Adrenal gland (tissue), 12 donors: ENCODE measurements around the gene KCNK2. TPM values are rescaled to one million over a fixed set of nuclear protein-coding genes. Genes with fewer than 3 reads are reported as not detected.

Experiments
- DNase-seq, 7 donors: peaks; one replicate each; pipeline ENCODE4 v3.0.0-alpha.2; 2019 to 2020
- H3K27ac ChIP-seq, 5 donors: fragments of 200-600 bp; sonication (generic) in 4 of 5; 1 replicate in 3 of 5; 2 replicates in 2 of 5; pipeline versions ENCODE4 v1.5.1 to v1.8.0; 2016 to 2020; ENCODE audit warnings: mild to moderate bottlenecking in 1 of 5
- H3K27me3 ChIP-seq: fragments of 200-600 bp; 2 replicates; pipeline ENCODE4 v1.8.0; 2021
- H3K36me3 ChIP-seq, 2 donors: fragments of 200-600 bp; replicated peaks in 1 of 2; 1 replicate in 1 of 2; 2 replicates in 1 of 2; pipeline versions ENCODE4 v1.5.1 to v1.8.0; 2018 to 2022
- H3K4me1 ChIP-seq, 2 donors: fragments of 200-600 bp; replicated peaks in 1 of 2; 1 replicate in 1 of 2; 2 replicates in 1 of 2; pipeline versions ENCODE4 v1.5.1 to v1.8.0; 2018 to 2021
- H3K4me3 ChIP-seq, 4 donors: fragments of 200-600 bp; sonication (generic) in 3 of 4; one replicate each; pipeline ENCODE4 v1.5.1; 2016 to 2018
- H3K9me3 ChIP-seq, 3 donors: fragments of 200-600 bp; sonication (generic) in 1 of 3; replicated peaks in 1 of 3; 1 replicate in 2 of 3; 2 replicates in 1 of 3; pipeline versions ENCODE4 v1.5.1 to v1.8.0; 2016 to 2021
- CTCF ChIP-seq, 6 experiments: fragments of 450-650 bp in 4 of 6; fragments of 200-600 bp in 2 of 6; sonication (generic) in 1 of 6; IDR thresholded peaks; 1 replicate in 5 of 6; 2 replicates in 1 of 6; pipeline versions ENCODE4 v1.5.1 to v1.8.0; 2016 to 2021; ENCODE audit warnings: antibody characterized with exemption in 6 of 6, mild to moderate bottlenecking in 2 of 6, moderate library complexity in 1 of 6
- POLR2A ChIP-seq, 2 donors: fragments of 450-650 bp; IDR thresholded peaks; one replicate each; pipeline ENCODE4 v1.6.1; 2017; ENCODE audit warnings: antibody characterized with exemption in 2 of 2, mild to moderate bottlenecking in 2 of 2, moderate library complexity in 1 of 2
- WGBS, 4 donors: extraction: QIAGEN DNeasy Blood & Tissue Kit in 2 of 4; methylation state at CpG; one replicate each; pipeline versions ENCODE4 v1.1.5 to v1.1.7; 2013 to 2017; 5-methylcytosine and 5-hydroxymethylcytosine counted together
- intact Hi-C, 2 donors: fragments of 100-400 bp; cut with DNase I; formaldehyde crosslinking; loops; one replicate each; pipeline versions ENCODE4 v1.14.1 to v1.15.0; 2022 to 2023
- polyA plus RNA-seq, 3 donors: library from polyadenylated mRNA; stranded (reverse); fragments of 200-250 nt in 2 of 3; fragments of 350-450 nt in 1 of 3; fragmentation: Illumina TruSeq in 1 of 3; extraction: RNeasy Lipid Tissue Mini Kit (QIAGEN cat#74804) in 1 of 3; gene quantifications; one replicate each; pipeline ENCODE4 v1.2.3, GENCODE V29; 2013 to 2014
- total RNA-seq, 9 donors: library from RNA; depleted of rRNA in 4 of 9; stranded (reverse); fragments of >200 nt in 4 of 9; fragments of 120-200 nt in 1 of 9; fragmentation: NEBNext Ultra II Directional in 1 of 9; extraction: Animal tissue kit (Norgen Biotek cat#: 25700) in 1 of 9; gene quantifications; one replicate each; pipeline versions ENCODE4 v1.1.0 to v1.2.4, GENCODE V29; 2013 to 2023
- donor health status: healthy with polysubstance abuse.
- donor health status: Bipolar disorder and iron deficiency.
- donor health status: DM: yes; HTN: yes; CAD: no.
- donor health status: DM: no; HTN: no; CAD: no.
- donor health status: DM: no; HTN: no; CAD: no.
- donor health status: DM: yes; HTN: yes; CAD: no.

The KCNK2 gene
- total and polyA plus RNA-seq, 12 donors: 13.8 to 138 (median 82.9) TPM

- H3K4me1 ChIP-seq: no peaks in the 10 kb centered on the region
- H3K4me3 ChIP-seq: no peak overlapping the region
- no peaks in the 10 kb centered on the region for H3K9me3 ChIP-seq
- intact Hi-C loops: no loop called here
- no peaks in the 10 kb centered on the region for H3K27me3 ChIP-seq
- H3K36me3 ChIP-seq: no peaks in the 10 kb centered on the region
- no peak for DNase-seq
- H3K27ac ChIP-seq: no peak overlapping the region
- WGBS, 4 donors: 94 to 99% (median 95%) methylated on average over 3 of the region's 3 CpGs
- TF ChIP-seq POLR2A (IDR thresholded peaks at IDR 0.05) (no peak), CTCF (IDR thresholded peaks at IDR 0.05) (no peak)
Observed at GRCh38 chr1:215264649-215265048, 182.1 kb downstream of the KCNK2 start.

GRCh38 chr1:215267495-215267894, 185.0 kb downstream of the KCNK2 start:
- TF ChIP-seq CTCF (IDR thresholded peaks at IDR 0.05): no peak
- no peak for TF ChIP-seq POLR2A (IDR thresholded peaks at IDR 0.05)
- H3K4me3 ChIP-seq: no peak overlapping the region
- DNase-seq: no peak
- no peaks in the 10 kb centered on the region for H3K36me3 ChIP-seq
- WGBS, 4 donors: 70 to 76% (median 73%) methylated on average over 1 of the region's 1 CpG
- intact Hi-C loops: no loop called here
- no peak overlapping the region for H3K27ac ChIP-seq
- no peaks in the 10 kb centered on the region for H3K27me3 ChIP-seq
- H3K9me3 ChIP-seq: no peaks in the 10 kb centered on the region
- no peaks in the 10 kb centered on the region for H3K4me1 ChIP-seq

- 57 to 84% (median 72%) methylated on average over 3 of the region's 3 CpGs for WGBS, 4 donors
- intact Hi-C loops: no loop called here
- Histone ChIP-seq H3K4me3 (no peak overlapping the region), H3K4me1 (no peaks in the 10 kb centered on the region), H3K36me3 (no peaks in the 10 kb centered on the region), H3K27me3 (no peaks in the 10 kb centered on the region), H3K9me3 (no peaks in the 10 kb centered on the region), H3K27ac (no peak overlapping the region)
- DNase-seq: no peak
- no peak for TF ChIP-seq CTCF (IDR thresholded peaks at IDR 0.05)
- no peak for TF ChIP-seq POLR2A (IDR thresholded peaks at IDR 0.05)
Observed at GRCh38 chr1:215269955-215270354, 187.4 kb downstream of the KCNK2 start.

- intact Hi-C loops: no loop called here
- Histone ChIP-seq H3K27ac (no peak overlapping the region), H3K27me3 (no peaks in the 10 kb centered on the region), H3K4me3 (no peak overlapping the region), H3K9me3 (no peaks in the 10 kb centered on the region), H3K4me1 (no peaks in the 10 kb centered on the region), H3K36me3 (no peaks in the 10 kb centered on the region)
- TF ChIP-seq POLR2A (IDR thresholded peaks at IDR 0.05) (no peak), CTCF (IDR thresholded peaks at IDR 0.05) (no peak)
- WGBS, 4 donors: 77 to 84% (median 83%) methylated on average over 5 of the region's 5 CpGs
- no peak for DNase-seq
Observed at GRCh38 chr1:215273838-215274516, 191.4 kb downstream of the KCNK2 start.
